Measurements from ENCODE around the gene LRRC8A. TPM values are rescaled to one million over a fixed set of nuclear protein-coding genes. Genes with fewer than 3 reads are reported as not detected.

LRRC8A gene
- total RNA-seq, 2 donors from 2014 or later: 54.6 to 58.7 TPM

- Histone ChIP-seq H3K4me3 (ENCODE audit: low read length) (no peak overlapping the region), H3K27ac (ENCODE audit: low read depth, low read length) (no peak overlapping the region), H3K4me1 (ENCODE audit: control insufficient read depth, insufficient read depth, low read length) (no peaks in the 10 kb centered on the region), H3K9me3 (ENCODE audit: control insufficient read depth, low read length) (no peaks in the 10 kb centered on the region), H3K9ac (ENCODE audit: extremely low read depth, low read length, poor library complexity, severe bottlenecking) (no peak overlapping the region), H3K36me3 (ENCODE audit: control insufficient read depth, insufficient read depth, low read length) (no peaks in the 10 kb centered on the region), H3K27me3 (ENCODE audit: control insufficient read depth, insufficient read depth, low read length, poor library complexity, severe bottlenecking) (no peaks in the 10 kb centered on the region)
- Mint-ChIP-seq H3K4me1 (peaks cover 4% of the 10 kb centered on the region), H3K4me3 (no peak overlapping the region), H3K36me3 (ENCODE audit: low read depth) (no peaks in the 10 kb centered on the region), H3K27me3 (ENCODE audit: insufficient read depth) (no peaks in the 10 kb centered on the region), H3K9me3 (no peaks in the 10 kb centered on the region), H3K27ac (no peak overlapping the region)
- no peak for DNase-seq
- whole genome bisulfite sequencing, 2 experiments (ENCODE audit: insufficient coverage in 1 of 2, insufficient read length in 1 of 2): 83 to 92% methylated on average over 1 to 2 of the region's 2 CpGs
- TF ChIP-seq, protein P1, sequence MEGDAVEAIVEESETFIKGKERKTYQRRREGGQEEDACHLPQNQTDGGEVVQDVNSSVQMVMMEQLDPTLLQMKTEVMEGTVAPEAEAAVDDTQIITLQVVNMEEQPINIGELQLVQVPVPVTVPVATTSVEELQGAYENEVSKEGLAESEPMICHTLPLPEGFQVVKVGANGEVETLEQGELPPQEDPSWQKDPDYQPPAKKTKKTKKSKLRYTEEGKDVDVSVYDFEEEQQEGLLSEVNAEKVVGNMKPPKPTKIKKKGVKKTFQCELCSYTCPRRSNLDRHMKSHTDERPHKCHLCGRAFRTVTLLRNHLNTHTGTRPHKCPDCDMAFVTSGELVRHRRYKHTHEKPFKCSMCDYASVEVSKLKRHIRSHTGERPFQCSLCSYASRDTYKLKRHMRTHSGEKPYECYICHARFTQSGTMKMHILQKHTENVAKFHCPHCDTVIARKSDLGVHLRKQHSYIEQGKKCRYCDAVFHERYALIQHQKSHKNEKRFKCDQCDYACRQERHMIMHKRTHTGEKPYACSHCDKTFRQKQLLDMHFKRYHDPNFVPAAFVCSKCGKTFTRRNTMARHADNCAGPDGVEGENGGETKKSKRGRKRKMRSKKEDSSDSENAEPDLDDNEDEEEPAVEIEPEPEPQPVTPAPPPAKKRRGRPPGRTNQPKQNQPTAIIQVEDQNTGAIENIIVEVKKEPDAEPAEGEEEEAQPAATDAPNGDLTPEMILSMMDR (conservative IDR thresholded peaks at IDR 0.05): no peak
These were observed 46.7 kb downstream of the LRRC8A start for GRCh38 chr9:128928624-128929023.

- Mint-ChIP-seq H3K36me3 (ENCODE audit: low read depth) (no peaks in the 10 kb centered on the region), H3K4me3 (no peak overlapping the region), H3K4me1 (peaks cover 4% of the 10 kb centered on the region), H3K27ac (no peak overlapping the region), H3K27me3 (ENCODE audit: insufficient read depth) (no peaks in the 10 kb centered on the region), H3K9me3 (no peaks in the 10 kb centered on the region)
- no peak for DNase-seq
- H3K9me3 ChIP-seq (ENCODE audit: control insufficient read depth, low read length): no peaks in the 10 kb centered on the region
- no peak overlapping the region for H3K4me3 ChIP-seq (ENCODE audit: low read length)
- no peak overlapping the region for H3K9ac ChIP-seq (ENCODE audit: extremely low read depth, low read length, poor library complexity, severe bottlenecking)
- no peaks in the 10 kb centered on the region for H3K4me1 ChIP-seq (ENCODE audit: control insufficient read depth, insufficient read depth, low read length)
- H3K27me3 ChIP-seq (ENCODE audit: control insufficient read depth, insufficient read depth, low read length, poor library complexity, severe bottlenecking): no peaks in the 10 kb centered on the region
- TF ChIP-seq, protein P1 (conservative IDR thresholded peaks at IDR 0.05): no peak
- no peaks in the 10 kb centered on the region for H3K36me3 ChIP-seq (ENCODE audit: control insufficient read depth, insufficient read depth, low read length)
- WGBS, 2 experiments (ENCODE audit: insufficient coverage in 1 of 2, insufficient read length in 1 of 2): 84 to 91% methylated on average over 3 to 4 of the region's 4 CpGs
- H3K27ac ChIP-seq (ENCODE audit: low read depth, low read length): no peak overlapping the region
These were observed 47.6 kb downstream of the LRRC8A start for GRCh38 chr9:128929560-128929959.

GRCh38 chr9:128933731-128934130 lies 51.8 kb downstream of the LRRC8A start:
- Mint-ChIP-seq H3K27me3 (ENCODE audit: insufficient read depth) (no peaks in the 10 kb centered on the region), H3K27ac (no peak overlapping the region), H3K36me3 (ENCODE audit: low read depth) (no peaks in the 10 kb centered on the region), H3K4me3 (no peak overlapping the region), H3K9me3 (no peaks in the 10 kb centered on the region), H3K4me1 (no peaks in the 10 kb centered on the region)
- H3K27ac ChIP-seq (ENCODE audit: low read depth, low read length): no peak overlapping the region
- no peak overlapping the region for H3K4me3 ChIP-seq (ENCODE audit: low read length)
- no peaks in the 10 kb centered on the region for H3K9me3 ChIP-seq (ENCODE audit: control insufficient read depth, low read length)
- DNase-seq: no peak
- WGBS, 2 experiments (ENCODE audit: insufficient coverage in 1 of 2, insufficient read length in 1 of 2): 92 to 93% methylated on average over 3 to 5 of the region's 5 CpGs
- TF ChIP-seq, protein P1 (conservative IDR thresholded peaks at IDR 0.05): no peak
- no peak overlapping the region for H3K9ac ChIP-seq (ENCODE audit: extremely low read depth, low read length, poor library complexity, severe bottlenecking)
- H3K4me1 ChIP-seq (ENCODE audit: control insufficient read depth, insufficient read depth, low read length): no peaks in the 10 kb centered on the region
- no peaks in the 10 kb centered on the region for H3K27me3 ChIP-seq (ENCODE audit: control insufficient read depth, insufficient read depth, low read length, poor library complexity, severe bottlenecking)
- H3K36me3 ChIP-seq (ENCODE audit: control insufficient read depth, insufficient read depth, low read length): no peaks in the 10 kb centered on the region
